Activated naive CD4-positive, alpha-beta T cell treated with anti-CD3 and anti-CD28 coated beads, Interleukin-2, amount 50 U/mL, for 72 hours (primary cell): Measurements from ENCODE around the gene AKNA. TPM values are rescaled to one million over a fixed set of nuclear protein-coding genes. Genes with fewer than 3 reads are reported as not detected.
A peak's percentile ranks its signal among the peaks of the same experiment; 100 is the strongest.

Experiments used
- ATAC-seq, 2 donors: fragments of 150-1000 bp; cut with Tn5 transposase; 2 replicates each; pipeline ENCODE4 v1.10.0; 2021; ENCODE audit warnings: mild to moderate bottlenecking in 2 of 2, moderate library complexity in 2 of 2
- DNase-seq, 2 donors: peaks; one replicate each; pipeline ENCODE4 v3.0.0; 2021 to 2022; ENCODE audit warnings: low spot score in 2 of 2
- H3K27ac Mint-ChIP-seq, 2 donors: one replicate each; pipeline ENCODE4 v1.8.0; 2022; ENCODE audit warnings: mild to moderate bottlenecking in 2 of 2, mixed read lengths in 2 of 2
- H3K36me3 Mint-ChIP-seq, 2 donors: one replicate each; pipeline ENCODE4 v1.8.0; 2022; ENCODE audit warnings: mixed read lengths in 2 of 2
- H3K9me3 Mint-ChIP-seq, 2 donors: one replicate each; pipeline ENCODE4 v1.8.0; 2022; ENCODE audit warnings: mixed read lengths in 2 of 2
- total RNA-seq, 2 donors: library from RNA; stranded (reverse); gene quantifications; one replicate each; pipeline ENCODE4 v1.2.3, GENCODE V29; 2022

Gene AKNA
- total RNA-seq, 2 donors from 2014 or later, result 165 to 174 TPM

- no peak for ATAC-seq
- Mint-ChIP-seq H3K36me3 (peaks cover 0 to 5% of the 10 kb centered on the region in 2 donors), H3K27ac (no peak overlapping the region), H3K9me3 (no peaks in the 10 kb centered on the region)
- DNase-seq, result peak in 1 of 2 donors; percentile 37
Measured at GRCh38 chr9:114287763-114288192, 100.0 kb downstream of the AKNA start.

- DNase-seq, result peak in 1 of 2 donors; percentile 33
- Mint-ChIP-seq H3K27ac (no peak overlapping the region), H3K9me3 (no peaks in the 10 kb centered on the region), H3K36me3 (peaks cover 0 to 5% of the 10 kb centered on the region in 2 donors)
- no peak for ATAC-seq
Measured at GRCh38 chr9:114287001-114287762, 100.6 kb downstream of the AKNA start.

GRCh38 chr9:114286146-114286679 lies 101.6 kb downstream of the AKNA start:
- peaks cover 0 to 3% of the 10 kb centered on the region in 2 donors for H3K36me3 Mint-ChIP-seq
- no peak overlapping the region for H3K27ac Mint-ChIP-seq
- no peak for ATAC-seq
- H3K9me3 Mint-ChIP-seq, result no peaks in the 10 kb centered on the region
- DNase-seq, result peak in 1 of 2 donors; percentile 1

- Mint-ChIP-seq H3K36me3 (no peaks in the 10 kb centered on the region), H3K9me3 (no peaks in the 10 kb centered on the region), H3K27ac (no peak overlapping the region)
- DNase-seq (peak in 1 of 2 donors; percentile 31), ATAC-seq (no peak)
Measured at GRCh38 chr9:114285166-114285867, 102.5 kb downstream of the AKNA start.

DNA sequence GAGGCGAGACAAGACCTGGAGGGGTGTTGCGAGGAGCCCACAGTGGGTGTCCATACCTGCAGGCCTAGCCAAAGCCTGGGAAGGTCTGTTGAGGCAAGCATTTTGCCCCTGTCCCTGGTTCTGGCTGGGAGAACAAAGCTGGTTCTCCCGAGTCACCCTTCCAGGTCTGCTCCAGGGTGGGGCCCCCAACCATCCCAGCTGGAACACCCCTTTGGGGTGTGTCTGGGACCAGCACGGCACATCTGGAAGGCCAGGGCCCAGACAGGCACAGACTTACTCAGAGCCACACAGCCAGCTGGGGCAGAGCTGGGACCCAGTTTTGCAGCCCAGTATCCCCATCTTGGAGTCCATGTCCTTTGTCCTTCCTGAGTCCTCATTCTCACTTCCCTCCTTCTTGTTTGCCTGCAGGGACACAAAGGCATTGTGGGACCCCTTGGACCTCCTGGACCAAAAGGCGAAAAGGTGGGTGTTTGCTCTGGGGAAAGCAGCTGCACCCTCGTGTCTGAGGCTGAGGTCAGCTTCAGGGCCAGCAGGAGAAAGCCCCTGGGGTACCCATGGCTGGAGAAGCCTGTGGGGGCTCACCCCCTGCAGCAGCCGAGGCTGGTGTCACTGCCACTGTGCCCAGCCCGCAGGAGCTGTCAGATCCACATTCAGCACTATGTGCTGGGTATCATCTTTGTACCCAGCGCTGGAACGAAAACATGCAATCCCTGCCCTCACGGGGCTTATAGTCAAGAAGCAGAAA lies 103.3 kb downstream of the AKNA start:
- Mint-ChIP-seq H3K9me3 (no peaks in the 10 kb centered on the region), H3K27ac (no peak overlapping the region), H3K36me3 (no peaks in the 10 kb centered on the region)
- peak in 1 of 2 donors; percentile 39 for DNase-seq
- no peak for ATAC-seq

Other genes starting within 250 kb of the AKNA start
- gene COL27A1, start 232.4 kb downstream of the AKNA start, total RNA-seq, result 10 to 100 TPM in 1 of 2 donors, 1 to 10 TPM in 1; 2.3 to 26.7 TPM
- not detected for gene ORM1, start 64.9 kb downstream of the AKNA start, total RNA-seq
- gene ORM2, start 58.1 kb downstream of the AKNA start, total RNA-seq, result not detected
- 1 to 10 TPM; 4.7 to 5.2 TPM for gene WHRN, start 117.5 kb upstream of the AKNA start, total RNA-seq
- 10 to 100 TPM; 37.4 to 37.8 TPM for gene ATP6V1G1, start 199.8 kb upstream of the AKNA start, total RNA-seq
- 10 to 100 TPM; 20.4 to 31.4 TPM for gene TMEM268, start 223.3 kb upstream of the AKNA start, total RNA-seq